Neuronal stem cell (in vitro differentiated cells): ENCODE data around the gene CARD14.

Experiments used
- DNase-seq: peaks from one replicate; pipeline ENCODE4 v3.0.0-alpha.2; 2013; ENCODE audit warnings: low spot score
- H2AFZ ChIP-seq: one replicate; pipeline ENCODE4 v1.6.1; 2013; ENCODE audit warnings: mild to moderate bottlenecking, low read length, inconsistent platforms
- H2AK5ac ChIP-seq: 2 replicates; pipeline ENCODE4 v1.6.1; 2013; ENCODE audit warnings: low read depth, mild to moderate bottlenecking, inconsistent platforms, low read length, moderate library complexity, mixed read lengths
- H2BK120ac ChIP-seq: 2 replicates; pipeline ENCODE4 v1.6.1; 2013; ENCODE audit warnings: low read depth, mild to moderate bottlenecking, inconsistent platforms, low read length, moderate library complexity, mixed read lengths
- H2BK12ac ChIP-seq: one replicate; pipeline ENCODE4 v1.6.1; 2013; ENCODE audit warnings: low read length, inconsistent platforms
- H2BK15ac ChIP-seq: 2 replicates; pipeline ENCODE4 v1.6.1; 2013; ENCODE audit warnings: mild to moderate bottlenecking, low read length, inconsistent platforms, mixed read lengths
- H2BK5ac ChIP-seq: one replicate; pipeline ENCODE4 v1.6.1; 2013; ENCODE audit warnings: inconsistent platforms, mild to moderate bottlenecking, low read length, moderate library complexity
- H3K14ac ChIP-seq: one replicate; pipeline ENCODE4 v1.6.1; 2013; ENCODE audit warnings: low read length, inconsistent platforms
- H3K18ac ChIP-seq: 2 replicates; pipeline ENCODE4 v1.6.1; 2013; ENCODE audit warnings: low read length, inconsistent platforms
- H3K23ac ChIP-seq: 2 replicates; pipeline ENCODE4 v1.6.1; 2013; ENCODE audit warnings: low read depth, mild to moderate bottlenecking, mixed read lengths, low read length, inconsistent platforms; ENCODE audit not compliant: poor library complexity
- H3K27ac ChIP-seq: replicated peaks from 3 replicates; pipeline ENCODE4 v1.5.1; 2013; ENCODE audit warnings: low read length, inconsistent platforms
- H3K27me3 ChIP-seq, 3 experiments: 2 replicates each; pipeline ENCODE4 v1.6.1; 2013; ENCODE audit warnings: low read length in 3 of 3, mild to moderate bottlenecking in 2 of 3, inconsistent platforms in 1 of 3, low read depth in 1 of 3, mixed read lengths in 1 of 3, moderate library complexity in 1 of 3; ENCODE audit not compliant: control insufficient read depth in 3 of 3, insufficient read depth in 3 of 3
- H3K36me3 ChIP-seq, 2 donors: replicated peaks in 1 of 2; 2 replicates each; pipeline ENCODE4 v1.6.1; 2013; ENCODE audit warnings: low read length in 2 of 2; ENCODE audit not compliant: control insufficient read depth in 2 of 2, insufficient read depth in 2 of 2
- H3K4ac ChIP-seq: 2 replicates; pipeline ENCODE4 v1.6.1; 2013; ENCODE audit warnings: inconsistent platforms, mild to moderate bottlenecking, low read length, moderate library complexity
- H3K4me1 ChIP-seq, 2 donors: 1 replicate in 1 of 2; 2 replicates in 1 of 2; pipeline ENCODE4 v1.6.1; 2013; ENCODE audit warnings: low read length in 2 of 2, low read depth in 1 of 2; ENCODE audit not compliant: control insufficient read depth in 2 of 2, insufficient read depth in 1 of 2
- H3K4me2 ChIP-seq: one replicate; pipeline ENCODE4 v1.6.1; 2013; ENCODE audit warnings: mild to moderate bottlenecking, low read length, inconsistent platforms; ENCODE audit not compliant: insufficient read depth, poor library complexity, severe bottlenecking
- H3K4me3 ChIP-seq, 2 donors: 2 replicates each; pipeline ENCODE4 v1.5.1; 2013; ENCODE audit warnings: low read length in 2 of 2, mild to moderate bottlenecking in 2 of 2, inconsistent platforms in 1 of 2, moderate library complexity in 1 of 2
- H3K79me1 ChIP-seq: one replicate; pipeline ENCODE4 v1.6.1; 2013; ENCODE audit warnings: low read depth, mild to moderate bottlenecking, inconsistent platforms, low read length, moderate library complexity
- H3K9ac ChIP-seq: one replicate; pipeline ENCODE4 v1.6.1; 2013; ENCODE audit warnings: mild to moderate bottlenecking, low read depth, low read length, inconsistent platforms; ENCODE audit not compliant: poor library complexity
- H3K9me3 ChIP-seq, 2 donors: replicated peaks in 1 of 2; 2 replicates each; pipeline versions ENCODE3 to v1.6.1; 2013; ENCODE audit warnings: low read length in 2 of 2, mild to moderate bottlenecking in 2 of 2, inconsistent platforms in 1 of 2, low read depth in 1 of 2, mixed read lengths in 1 of 2, moderate library complexity in 1 of 2; ENCODE audit not compliant: control insufficient read depth in 2 of 2, insufficient read depth in 1 of 2
- H4K8ac ChIP-seq: one replicate; pipeline ENCODE4 v1.6.1; 2013; ENCODE audit warnings: low read depth, mild to moderate bottlenecking, inconsistent platforms, low read length, moderate library complexity
- H4K91ac ChIP-seq: one replicate; pipeline ENCODE4 v1.6.1; 2013; ENCODE audit warnings: low read length, low read depth, mild to moderate bottlenecking, inconsistent platforms; ENCODE audit not compliant: poor library complexity
- WGBS, 2 donors: extraction: QIAGEN DNeasy Blood & Tissue Kit; methylation state at CpG; one replicate each; pipeline ENCODE4 v1.1.7; 2013; ENCODE audit warnings: missing lambda C conversion rate in 2 of 2, mixed read lengths in 1 of 2; ENCODE audit not compliant: insufficient read length in 2 of 2, insufficient replicate concordance in 1 of 2; ENCODE audit errors: extremely low coverage in 2 of 2; 5-methylcytosine and 5-hydroxymethylcytosine counted together

Gene CARD14

GRCh38 chr17:80145076-80146075, 24.5 kb upstream of the CARD14 start:
- Histone ChIP-seq H3K9ac (peak overlapping the region; percentile 53), H3K27me3 (no peaks in the 10 kb centered on the region), H3K27ac (no peak overlapping the region), H2BK120ac (no peak overlapping the region), H3K9me3 (no peaks in the 10 kb centered on the region), H3K23ac (no peak overlapping the region), H3K36me3 (peaks cover 11 to 53% of the 10 kb centered on the region in 2 donors), H3K4ac (no peak overlapping the region), H2BK12ac (no peak overlapping the region), H2AFZ (no peak overlapping the region), H2BK5ac (no peak overlapping the region), H3K4me1 (peaks cover 10 to 19% of the 10 kb centered on the region in 2 donors), H3K4me3 (peak overlapping the region; percentile 87 to 99), H4K91ac (peak overlapping the region; percentile 11), H4K8ac (no peak overlapping the region), H3K14ac (no peak overlapping the region), H3K18ac (no peak overlapping the region), H2AK5ac (no peak overlapping the region), H3K79me1 (peaks cover 9% of the 10 kb centered on the region), H3K4me2 (peak overlapping the region; percentile 74), H2BK15ac (no peak overlapping the region)
- no CpG with 5 or more reads among the region's 10 CpGs for WGBS, 2 donors
- DNase-seq = no peak

GRCh38 chr17:80146121-80147034, 23.5 kb upstream of the CARD14 start:
- H4K8ac ChIP-seq = no peak overlapping the region
- peaks cover 11 to 43% of the 10 kb centered on the region in 2 donors for H3K36me3 ChIP-seq
- WGBS, 2 donors = no CpG with 5 or more reads among the region's 69 CpGs
- no peak overlapping the region for H2BK15ac ChIP-seq
- peaks cover 9% of the 10 kb centered on the region for H3K79me1 ChIP-seq
- peak overlapping the region; percentile 74 for H3K4me2 ChIP-seq
- H3K14ac ChIP-seq = no peak overlapping the region
- H3K4me3 ChIP-seq = peak overlapping the region; percentile 87 to 99
- H4K91ac ChIP-seq = no peak overlapping the region
- peak overlapping the region; percentile 48 for H3K27ac ChIP-seq
- H3K23ac ChIP-seq = peak overlapping the region; percentile 49
- peak; percentile 42 for DNase-seq
- H2BK5ac ChIP-seq = peak overlapping the region; percentile 30
- H2AFZ ChIP-seq = peak overlapping the region; percentile 85
- H2AK5ac ChIP-seq = peak overlapping the region; percentile 34
- H3K18ac ChIP-seq = peak overlapping the region; percentile 91
- no peak overlapping the region for H3K4ac ChIP-seq
- H3K9me3 ChIP-seq = no peaks in the 10 kb centered on the region
- peaks cover 10 to 21% of the 10 kb centered on the region in 2 donors for H3K4me1 ChIP-seq
- H2BK12ac ChIP-seq = no peak overlapping the region
- H2BK120ac ChIP-seq = no peak overlapping the region
- H3K9ac ChIP-seq = peak overlapping the region; percentile 97
- no peaks in the 10 kb centered on the region for H3K27me3 ChIP-seq

- Histone ChIP-seq H3K79me1 (peaks cover 9% of the 10 kb centered on the region), H3K23ac (peak within 1 kb of the TSS; percentile 49), H2BK15ac (no peak within 1 kb of the TSS), H3K18ac (peak within 1 kb of the TSS; percentile 91), H3K4ac (no peak within 1 kb of the TSS), H3K4me1 (peaks cover 10 to 24% of the 10 kb centered on the region in 2 donors), H2BK12ac (no peak within 1 kb of the TSS), H2AK5ac (peak within 1 kb of the TSS; percentile 34), H2AFZ (peak within 1 kb of the TSS; percentile 95), H3K27me3 (no peaks in the 10 kb centered on the region), H3K9me3 (no peaks in the 10 kb centered on the region), H4K8ac (no peak within 1 kb of the TSS), H3K4me3 (peak within 1 kb of the TSS; percentile 93 to 99), H2BK120ac (peak within 1 kb of the TSS; percentile 17), H3K36me3 (peaks cover 8 to 34% of the 10 kb centered on the region in 2 donors), H4K91ac (no peak within 1 kb of the TSS), H3K27ac (peak within 1 kb of the TSS; percentile 62), H3K9ac (peak within 1 kb of the TSS; percentile 97), H3K14ac (no peak within 1 kb of the TSS), H3K4me2 (peak within 1 kb of the TSS; percentile 74), H2BK5ac (peak within 1 kb of the TSS; percentile 30)
- peak; percentile 98 for DNase-seq
- no CpG with 5 or more reads among the region's 90 CpGs for WGBS, 2 donors
Observed at GRCh38 chr17:80147035-80147822, 22.6 kb upstream of the CARD14 start, which contains the start of gene EIF4A3. TSS of gene EIF4A3 (minus strand) at chr17:80147128. CDS start at chr17:80146961, 167 bp downstream.
